Mucosa of descending colon (tissue), 3 donors: ENCODE data around the gene PKD1L1. TPM values are rescaled to one million over a fixed set of nuclear protein-coding genes. Genes with fewer than 3 reads are reported as not detected.

Experiments
- ATAC-seq: fragments of 200-7000 bp; cut with Tn5 transposase; one replicate; pipeline ENCODE4 v1.9.1; 2020; ENCODE audit warnings: mild to moderate bottlenecking, moderate library complexity
- DNase-seq, 3 donors: peaks; one replicate each; pipeline ENCODE4 v3.0.0-alpha.2; 2020
- H3K36me3 ChIP-seq: fragments of 200-600 bp; one replicate; pipeline ENCODE4 v1.8.0; 2021; ENCODE audit warnings: low read depth, mild to moderate bottlenecking
- H3K4me1 ChIP-seq: fragments of 200-600 bp; one replicate; pipeline ENCODE4 v1.8.0; 2021; ENCODE audit warnings: low read depth, mild to moderate bottlenecking
- H3K4me3 ChIP-seq: fragments of 200-600 bp; one replicate; pipeline ENCODE4 v1.8.0; 2021; ENCODE audit warnings: mild to moderate bottlenecking
- H3K9me3 ChIP-seq: fragments of 200-600 bp; one replicate; pipeline ENCODE4 v1.8.0; 2021; ENCODE audit warnings: mild to moderate bottlenecking
- CTCF ChIP-seq: fragments of 200-600 bp; IDR thresholded peaks from one replicate; pipeline ENCODE4 v1.8.0; 2022; ENCODE audit warnings: antibody characterized with exemption, mild to moderate bottlenecking
- intact Hi-C, 2 donors: fragments of 100-400 bp; cut with DNase I in 1 of 2; cut with micrococcal nuclease in 1 of 2; formaldehyde crosslinking; loops; one replicate each; pipeline versions ENCODE4 v1.11.0 to v1.11.1; 2022; cut with DNase I, micrococcal nuclease
- total RNA-seq, 3 donors: library from RNA; stranded (reverse); fragmentation: NEBNext Ultra II Directional in 2 of 3; extraction: Animal tissue kit (Norgen Biotek cat#: 25700) in 2 of 3; gene quantifications; one replicate each; pipeline versions ENCODE4 v1.2.1 to v1.2.4, GENCODE V29; 2021 to 2023
- donor health status: DM: no; HTN: no; CAD: no; lungs with moderate emphysema.
- donor health status: DM: no; HTN: no; CAD: no.
- donor health status: DM: no; HTN: yes; CAD: no.

The PKD1L1 gene
- total RNA-seq, 3 donors from 2014 or later, result 0.60 to 0.95 (median 0.61) TPM

- DNase-seq (no peak), ATAC-seq (no peak)
- Histone ChIP-seq H3K36me3 (no peaks in the 10 kb centered on the region), H3K4me3 (no peak overlapping the region), H3K9me3 (no peaks in the 10 kb centered on the region), H3K4me1 (no peaks in the 10 kb centered on the region)
- no peak for TF ChIP-seq CTCF
- intact Hi-C loops, result no loop called here
These were observed 182.8 kb downstream of the PKD1L1 start for GRCh38 chr7:47765373-47765979.

GRCh38 chr7:47764746-47765145, 183.5 kb downstream of the PKD1L1 start:
- intact Hi-C loops, result no loop called here
- Histone ChIP-seq H3K4me1 (no peaks in the 10 kb centered on the region), H3K9me3 (no peaks in the 10 kb centered on the region), H3K4me3 (no peak overlapping the region), H3K36me3 (no peaks in the 10 kb centered on the region)
- no peak for DNase-seq
- TF ChIP-seq CTCF, result no peak
- ATAC-seq, result no peak

GRCh38 chr7:47763063-47763974, 184.9 kb downstream of the PKD1L1 start:
- DNase-seq (peak in 1 of 3 donors; percentile 24), ATAC-seq (peak; percentile 93)
- Histone ChIP-seq H3K9me3 (no peaks in the 10 kb centered on the region), H3K36me3 (no peaks in the 10 kb centered on the region), H3K4me1 (no peaks in the 10 kb centered on the region), H3K4me3 (no peak overlapping the region)
- intact Hi-C loops, result no loop called here
- TF ChIP-seq CTCF, result no peak

GRCh38 chr7:47762746-47763062, 185.6 kb downstream of the PKD1L1 start:
- TF ChIP-seq CTCF, result no peak
- no peak overlapping the region for H3K4me3 ChIP-seq
- intact Hi-C loops, result no loop called here
- no peaks in the 10 kb centered on the region for H3K4me1 ChIP-seq
- DNase-seq (no peak), ATAC-seq (no peak)
- no peaks in the 10 kb centered on the region for H3K9me3 ChIP-seq
- no peaks in the 10 kb centered on the region for H3K36me3 ChIP-seq

GRCh38 chr7:47762207-47762606, 186.1 kb downstream of the PKD1L1 start:
- no peaks in the 10 kb centered on the region for H3K4me1 ChIP-seq
- TF ChIP-seq CTCF, result no peak
- no peaks in the 10 kb centered on the region for H3K36me3 ChIP-seq
- no peak for ATAC-seq
- H3K4me3 ChIP-seq, result no peak overlapping the region
- no peaks in the 10 kb centered on the region for H3K9me3 ChIP-seq
- intact Hi-C loops, result no loop called here
- DNase-seq, result no peak
